Panc1 (cell line): Measurements from ENCODE around the gene KRTAP10-11. TPM values are rescaled to one million over a fixed set of nuclear protein-coding genes. Genes with fewer than 3 reads are reported as not detected.

Experiments
- ATAC-seq: fragments of 200-7000 bp; cut with Tn5 transposase; 2 replicates; pipeline ENCODE4 v1.9.1; 2020; ENCODE audit warnings: mild to moderate bottlenecking, moderate library complexity
- BruUV-seq: library from RNA; stranded (reverse); fragments of 400-500 nt; replicated peaks from 2 replicates; lab custom pipeline; 2021; lab: Mats Ljungman, UMichigan
- CTCF ChIA-PET: fragments of 300-600 bp; sonication (Branson Sonifier 250); formaldehyde crosslinking; loops from one replicate; lab custom pipeline; 2022; ENCODE audit warnings: antibody characterized with exemption; lab: Charles Lee
- POLR2A ChIA-PET: fragments of 300-600 bp; sonication (Branson Sonifier 250); formaldehyde crosslinking; loops from one replicate; lab custom pipeline; 2022; ENCODE audit warnings: antibody characterized with exemption; lab: Charles Lee
- DNase-seq: peaks from one replicate; pipeline ENCODE4 v3.0.0-alpha.2; 2010; ENCODE audit warnings: low read depth, low spot score
- H3K27ac ChIP-seq: 2 replicates; pipeline ENCODE4 v1.5.1; 2011; ENCODE audit warnings: mild to moderate bottlenecking, low read length, inconsistent platforms
- H3K27me3 ChIP-seq: fragments of 200-500 bp; sonication (Bioruptor generic); 2 replicates; pipeline ENCODE4 v1.6.0; 2014; ENCODE audit warnings: low read length, inconsistent platforms; ENCODE audit not compliant: control insufficient read depth, insufficient read depth
- H3K36me3 ChIP-seq: fragments of 200-500 bp; sonication (Bioruptor generic); 2 replicates; pipeline ENCODE4 v1.5.1; 2014; ENCODE audit warnings: inconsistent platforms, mild to moderate bottlenecking, low read length, moderate library complexity; ENCODE audit not compliant: control insufficient read depth, insufficient read depth
- H3K4me1 ChIP-seq: 2 replicates; pipeline ENCODE4 v1.5.1; 2011; ENCODE audit warnings: inconsistent platforms, mild to moderate bottlenecking, low read length, moderate library complexity; ENCODE audit not compliant: control insufficient read depth, insufficient read depth
- H3K4me3 ChIP-seq, 2 experiments: 2 replicates each; pipeline ENCODE4 v1.5.1; 2011 to 2012; ENCODE audit warnings: low read depth in 2 of 2, low read length in 2 of 2, mild to moderate bottlenecking in 2 of 2, inconsistent platforms in 1 of 2, moderate library complexity in 1 of 2
- H3K9me3 ChIP-seq: fragments of 200-500 bp; sonication (Bioruptor generic); 2 replicates; pipeline ENCODE4 v1.5.1; 2014; ENCODE audit warnings: low read depth, mild to moderate bottlenecking, inconsistent platforms, low read length, moderate library complexity; ENCODE audit not compliant: control insufficient read depth, insufficient read depth
- POLR2AphosphoS5 ChIP-seq: IDR thresholded peaks from 2 replicates; pipeline ENCODE4 v1.6.1; 2012; ENCODE audit warnings: mild to moderate bottlenecking, low read depth, low read length, moderate library complexity
- SIN3A ChIP-seq: IDR thresholded peaks from 2 replicates; pipeline ENCODE4 v1.6.1; 2012; ENCODE audit warnings: low read depth, mild to moderate bottlenecking, low read length, moderate library complexity, borderline replicate concordance; ENCODE audit not compliant: insufficient read depth
- TCF7L2 ChIP-seq: IDR thresholded peaks from 2 replicates; pipeline ENCODE4 v1.6.1; 2011; ENCODE audit warnings: mild to moderate bottlenecking, low read depth, low read length, inconsistent platforms
- in situ Hi-C: cut with HindIII; loops from 2 replicates; pipeline ENCODE4 v1.10.0; 2016; ENCODE audit warnings: low sequenced_read_pairs, low pct_unique_long_range_greater_than_20kb
- intact Hi-C: fragments of 100-400 bp; cut with micrococcal nuclease; formaldehyde crosslinking; loops from one replicate; pipeline ENCODE4 v1.10.0; 2022; ENCODE audit not compliant: unreplicated experiment
- total RNA-seq: library from RNA; stranded (reverse); gene quantifications from one replicate; pipeline ENCODE4 v1.2.1, GENCODE V29; 2021; ENCODE audit not compliant: unreplicated experiment
- TF ChIP-seq, protein P1 (sequence below): fragments of 450-650 bp; IDR thresholded peaks from 2 replicates; pipeline ENCODE4 v1.5.1; 2017; ENCODE audit warnings: mild to moderate bottlenecking
- TF ChIP-seq, protein P2 (sequence below), 2 experiments: IDR thresholded peaks; 2 replicates each; pipeline ENCODE4 v1.6.1; 2011 to 2012; ENCODE audit warnings: low read depth in 2 of 2, control low read depth in 1 of 2, low read length in 1 of 2, mild to moderate bottlenecking in 1 of 2, moderate library complexity in 1 of 2; ENCODE audit not compliant: insufficient read depth in 1 of 2

The KRTAP10-11 gene
- total RNA-seq, 1 experiment from 2014 or later: not detected

DNA sequence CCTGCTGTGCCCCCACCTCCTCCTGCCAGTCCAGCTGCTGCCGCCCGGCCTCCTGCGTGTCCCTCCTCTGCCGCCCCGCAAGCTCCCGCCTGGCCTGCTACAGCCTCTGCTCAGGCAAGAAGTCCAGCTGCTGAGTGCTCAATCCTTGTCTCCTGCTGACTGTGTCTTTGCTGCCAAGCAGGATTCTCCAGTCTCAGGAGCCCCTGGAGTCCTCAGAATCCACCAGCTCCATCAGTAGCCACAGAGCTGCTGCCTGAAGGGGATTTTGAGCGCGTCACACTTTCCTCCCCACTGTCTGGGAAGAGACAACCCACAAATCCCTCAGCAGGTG is 973 bp downstream of the KRTAP10-11 start:
- intact Hi-C loops: no loop called here
- Histone ChIP-seq H3K27ac (no peak overlapping the region), H3K36me3 (no peaks in the 10 kb centered on the region), H3K27me3 (no peaks in the 10 kb centered on the region), H3K4me1 (no peaks in the 10 kb centered on the region), H3K9me3 (no peaks in the 10 kb centered on the region), H3K4me3 (no peak overlapping the region)
- ChIA-PET CTCF (no interaction called here), POLR2A (no interaction called here)
- in situ Hi-C loops: no loop called here
- no peak for TF ChIP-seq POLR2AphosphoS5
- TF ChIP-seq, protein P1, sequence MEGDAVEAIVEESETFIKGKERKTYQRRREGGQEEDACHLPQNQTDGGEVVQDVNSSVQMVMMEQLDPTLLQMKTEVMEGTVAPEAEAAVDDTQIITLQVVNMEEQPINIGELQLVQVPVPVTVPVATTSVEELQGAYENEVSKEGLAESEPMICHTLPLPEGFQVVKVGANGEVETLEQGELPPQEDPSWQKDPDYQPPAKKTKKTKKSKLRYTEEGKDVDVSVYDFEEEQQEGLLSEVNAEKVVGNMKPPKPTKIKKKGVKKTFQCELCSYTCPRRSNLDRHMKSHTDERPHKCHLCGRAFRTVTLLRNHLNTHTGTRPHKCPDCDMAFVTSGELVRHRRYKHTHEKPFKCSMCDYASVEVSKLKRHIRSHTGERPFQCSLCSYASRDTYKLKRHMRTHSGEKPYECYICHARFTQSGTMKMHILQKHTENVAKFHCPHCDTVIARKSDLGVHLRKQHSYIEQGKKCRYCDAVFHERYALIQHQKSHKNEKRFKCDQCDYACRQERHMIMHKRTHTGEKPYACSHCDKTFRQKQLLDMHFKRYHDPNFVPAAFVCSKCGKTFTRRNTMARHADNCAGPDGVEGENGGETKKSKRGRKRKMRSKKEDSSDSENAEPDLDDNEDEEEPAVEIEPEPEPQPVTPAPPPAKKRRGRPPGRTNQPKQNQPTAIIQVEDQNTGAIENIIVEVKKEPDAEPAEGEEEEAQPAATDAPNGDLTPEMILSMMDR: no peak
- TF ChIP-seq TCF7L2: no peak
- ATAC-seq (no peak), DNase-seq (no peak)
- no TSS peak for BruUV-seq

DNA sequence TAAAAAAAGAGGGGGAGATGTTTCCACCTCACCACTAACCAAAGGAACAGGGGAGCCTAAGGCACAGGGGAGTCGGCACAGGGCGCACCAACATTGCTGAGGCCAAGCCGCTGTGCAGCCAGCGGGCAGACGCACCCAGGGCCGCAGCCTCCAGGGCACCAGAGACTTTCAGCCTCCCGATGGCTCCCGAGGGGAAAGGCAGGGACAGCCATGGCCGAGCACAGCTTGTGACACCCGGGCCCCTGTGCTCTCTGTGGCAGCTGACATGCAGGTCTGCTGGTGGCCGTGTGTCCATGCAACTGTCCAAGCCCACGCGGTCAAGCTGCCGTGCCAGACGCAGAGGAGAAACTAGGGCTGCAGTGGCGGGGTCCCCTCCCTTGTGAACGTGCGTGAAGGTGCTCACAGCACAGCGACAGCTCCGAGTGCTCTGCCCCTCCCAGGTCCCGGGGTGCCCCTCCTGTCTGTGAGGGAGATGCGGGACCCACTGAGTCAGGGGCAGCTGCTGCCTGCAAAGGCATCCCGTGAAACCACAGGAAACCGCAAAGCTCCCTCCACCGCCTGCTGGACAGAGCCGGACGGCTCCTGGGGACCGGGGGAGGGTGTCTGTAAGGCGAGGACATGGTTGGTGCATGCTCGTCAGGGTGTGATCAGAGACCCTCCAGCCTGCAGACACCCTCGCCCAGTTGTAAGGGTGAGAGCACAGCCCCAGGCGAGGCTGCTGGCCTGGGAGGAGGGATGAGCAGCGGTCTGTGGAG is 2.5 kb downstream of the KRTAP10-11 start:
- H3K4me3 ChIP-seq: no peak overlapping the region
- H3K4me1 ChIP-seq: no peaks in the 10 kb centered on the region
- H3K27ac ChIP-seq: no peak overlapping the region
- TF ChIP-seq POLR2AphosphoS5: no peak
- no peak for TF ChIP-seq SIN3A
- TF ChIP-seq, protein P1: no peak
- TF ChIP-seq, protein P2, sequence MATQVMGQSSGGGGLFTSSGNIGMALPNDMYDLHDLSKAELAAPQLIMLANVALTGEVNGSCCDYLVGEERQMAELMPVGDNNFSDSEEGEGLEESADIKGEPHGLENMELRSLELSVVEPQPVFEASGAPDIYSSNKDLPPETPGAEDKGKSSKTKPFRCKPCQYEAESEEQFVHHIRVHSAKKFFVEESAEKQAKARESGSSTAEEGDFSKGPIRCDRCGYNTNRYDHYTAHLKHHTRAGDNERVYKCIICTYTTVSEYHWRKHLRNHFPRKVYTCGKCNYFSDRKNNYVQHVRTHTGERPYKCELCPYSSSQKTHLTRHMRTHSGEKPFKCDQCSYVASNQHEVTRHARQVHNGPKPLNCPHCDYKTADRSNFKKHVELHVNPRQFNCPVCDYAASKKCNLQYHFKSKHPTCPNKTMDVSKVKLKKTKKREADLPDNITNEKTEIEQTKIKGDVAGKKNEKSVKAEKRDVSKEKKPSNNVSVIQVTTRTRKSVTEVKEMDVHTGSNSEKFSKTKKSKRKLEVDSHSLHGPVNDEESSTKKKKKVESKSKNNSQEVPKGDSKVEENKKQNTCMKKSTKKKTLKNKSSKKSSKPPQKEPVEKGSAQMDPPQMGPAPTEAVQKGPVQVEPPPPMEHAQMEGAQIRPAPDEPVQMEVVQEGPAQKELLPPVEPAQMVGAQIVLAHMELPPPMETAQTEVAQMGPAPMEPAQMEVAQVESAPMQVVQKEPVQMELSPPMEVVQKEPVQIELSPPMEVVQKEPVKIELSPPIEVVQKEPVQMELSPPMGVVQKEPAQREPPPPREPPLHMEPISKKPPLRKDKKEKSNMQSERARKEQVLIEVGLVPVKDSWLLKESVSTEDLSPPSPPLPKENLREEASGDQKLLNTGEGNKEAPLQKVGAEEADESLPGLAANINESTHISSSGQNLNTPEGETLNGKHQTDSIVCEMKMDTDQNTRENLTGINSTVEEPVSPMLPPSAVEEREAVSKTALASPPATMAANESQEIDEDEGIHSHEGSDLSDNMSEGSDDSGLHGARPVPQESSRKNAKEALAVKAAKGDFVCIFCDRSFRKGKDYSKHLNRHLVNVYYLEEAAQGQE (IDR thresholded peaks at IDR 0.05; ENCODE audit: insufficient read depth in 1 of 2, low read depth in 2 of 2, low read length in 1 of 2): no peak
- TF ChIP-seq TCF7L2: no peak
- in situ Hi-C loops: no loop called here
- no peaks in the 10 kb centered on the region for H3K36me3 ChIP-seq
- intact Hi-C loops: no loop called here
- H3K27me3 ChIP-seq: no peaks in the 10 kb centered on the region
- ChIA-PET POLR2A (no interaction called here), CTCF (no interaction called here)
- no TSS peak for BruUV-seq
- no peak for DNase-seq
- no peaks in the 10 kb centered on the region for H3K9me3 ChIP-seq
- ATAC-seq: no peak
